Karpas-422 (cell line): Measurements from ENCODE around the gene TAS2R7. TPM values are rescaled to one million over a fixed set of nuclear protein-coding genes. Genes with fewer than 3 reads are reported as not detected.

ENCODE experiments used
- DNase-seq: peaks from one replicate; pipeline ENCODE4 v3.0.0-alpha.2; 2015
- H2AFZ ChIP-seq: fragments of 200-600 bp; sonication (generic); 2 replicates; pipeline ENCODE4 v1.6.1; 2014; ENCODE audit warnings: antibody characterized with exemption, low read length, mixed read lengths
- H3K27ac ChIP-seq: fragments of 200-600 bp; sonication (generic); 2 replicates; pipeline ENCODE4 v1.5.1; 2014; ENCODE audit warnings: mild to moderate bottlenecking, low read length, moderate library complexity
- H3K27me3 ChIP-seq: fragments of 200-600 bp; sonication (generic); 2 replicates; pipeline ENCODE4 v1.6.1; 2014; ENCODE audit warnings: low read length, mixed read lengths
- H3K36me3 ChIP-seq: fragments of 200-600 bp; sonication (generic); 2 replicates; pipeline ENCODE4 v1.6.1; 2014; ENCODE audit warnings: low read length, mixed read lengths; ENCODE audit not compliant: insufficient read depth
- H3K4me1 ChIP-seq: fragments of 200-600 bp; sonication (generic); 2 replicates; pipeline ENCODE4 v1.6.1; 2014; ENCODE audit warnings: mild to moderate bottlenecking, low read length, mixed read lengths
- H3K4me2 ChIP-seq: fragments of 200-600 bp; sonication (generic); 2 replicates; pipeline ENCODE4 v1.6.1; 2014; ENCODE audit warnings: low read length, low read depth, mild to moderate bottlenecking; ENCODE audit not compliant: poor library complexity, severe bottlenecking
- H3K4me3 ChIP-seq: fragments of 200-600 bp; sonication (generic); 2 replicates; pipeline ENCODE4 v1.5.1; 2014; ENCODE audit warnings: mild to moderate bottlenecking, antibody characterized with exemption, low read length, mixed read lengths
- H3K79me2 ChIP-seq: fragments of 200-600 bp; sonication (generic); 2 replicates; pipeline ENCODE4 v1.6.1; 2014; ENCODE audit warnings: mild to moderate bottlenecking, low read length, mixed read lengths
- H3K9ac ChIP-seq: fragments of 200-600 bp; sonication (generic); 2 replicates; pipeline ENCODE4 v1.6.0; 2014; ENCODE audit warnings: low read length
- H3K9me2 ChIP-seq: fragments of 200-600 bp; sonication (generic), shearing (Covaris generic); replicated peaks from 2 replicates; pipeline ENCODE4 v1.6.0; 2014; ENCODE audit warnings: mild to moderate bottlenecking, low read length, moderate library complexity; ENCODE audit not compliant: insufficient read depth
- H3K9me3 ChIP-seq: fragments of 300-700, 200-600 bp; sonication (generic); 2 replicates; pipeline ENCODE4 v1.6.1; 2014; ENCODE audit warnings: low read length, mixed read lengths
- H4K20me1 ChIP-seq: fragments of 200-600 bp; sonication (generic); 2 replicates; pipeline ENCODE4 v1.6.1; 2014; ENCODE audit warnings: mild to moderate bottlenecking, antibody characterized with exemption, low read length, low read depth; ENCODE audit not compliant: insufficient read depth
- total RNA-seq: library from RNA; depleted of rRNA; stranded (reverse); fragments of >200 nt; shearing (Covaris generic); gene quantifications from 2 replicates; pipeline ENCODE4 v1.2.3, GENCODE V29; 2014; ENCODE audit warnings: low replicate concordance; rRNA removed

The TAS2R7 gene
- total RNA-seq = 0.47 TPM in 1 of 2 replicates, not detected in the other

- H4K20me1 ChIP-seq = no peaks in the 10 kb centered on the region
- no peak within 1 kb of the TSS for H3K4me3 ChIP-seq
- H3K9ac ChIP-seq = no peak within 1 kb of the TSS
- no peaks in the 10 kb centered on the region for H3K4me1 ChIP-seq
- H3K79me2 ChIP-seq = no peaks in the 10 kb centered on the region
- no peak within 1 kb of the TSS for H2AFZ ChIP-seq
- no peak within 1 kb of the TSS for H3K27ac ChIP-seq
- H3K36me3 ChIP-seq = no peaks in the 10 kb centered on the region
- H3K9me2 ChIP-seq = no peaks in the 10 kb centered on the region
- DNase-seq = no peak
- no peaks in the 10 kb centered on the region for H3K27me3 ChIP-seq
- H3K9me3 ChIP-seq = no peaks in the 10 kb centered on the region
- no peak within 1 kb of the TSS for H3K4me2 ChIP-seq
These were observed at the start of gene TAS2R7 for GRCh38 chr12:10802587-10802986. TSS of gene TAS2R7 (minus strand) at chr12:10802627. CDS start at chr12:10802570, 57 bp downstream.

GRCh38 chr12:10851243-10851858, 48.9 kb upstream of the TAS2R7 start:
- 0 out of 2 replicates have a peak, but pooled peaks cover 3% of the 10 kb centered on the region for H3K79me2 ChIP-seq
- H3K9me3 ChIP-seq = peaks cover 3% of the 10 kb centered on the region; the same call in 1 of the 2 replicates
- no peak for DNase-seq
- no peak overlapping the region for H3K9ac ChIP-seq
- H3K4me2 ChIP-seq = no peak overlapping the region
- H3K4me1 ChIP-seq = peaks cover 13% of the 10 kb centered on the region
- no peak overlapping the region for H3K27ac ChIP-seq
- no peaks in the 10 kb centered on the region for H3K9me2 ChIP-seq
- no peak overlapping the region for H2AFZ ChIP-seq
- no peaks in the 10 kb centered on the region for H3K36me3 ChIP-seq
- no peaks in the 10 kb centered on the region for H3K27me3 ChIP-seq
- H4K20me1 ChIP-seq = no peaks in the 10 kb centered on the region
- H3K4me3 ChIP-seq = no peak overlapping the region

GRCh38 chr12:10849425-10849878, 47.0 kb upstream of the TAS2R7 start, which contains the start of gene PRR4:
TSS of gene PRR4 (minus strand) at chr12:10849475. CDS start at chr12:10849437, 38 bp downstream.
- H3K4me2 ChIP-seq = no peak within 1 kb of the TSS
- H2AFZ ChIP-seq = no peak within 1 kb of the TSS
- no peak for DNase-seq
- H3K27me3 ChIP-seq = no peaks in the 10 kb centered on the region
- no peak within 1 kb of the TSS for H3K4me3 ChIP-seq
- peaks cover 9% of the 10 kb centered on the region for H3K4me1 ChIP-seq
- no peaks in the 10 kb centered on the region for H3K9me2 ChIP-seq
- no peaks in the 10 kb centered on the region for H3K36me3 ChIP-seq
- H3K79me2 ChIP-seq = 0 out of 2 replicates have a peak, but pooled peaks cover under 1% of the 10 kb centered on the region
- H3K27ac ChIP-seq = no peak within 1 kb of the TSS
- H4K20me1 ChIP-seq = no peaks in the 10 kb centered on the region
- no peaks in the 10 kb centered on the region for H3K9me3 ChIP-seq
- H3K9ac ChIP-seq = no peak within 1 kb of the TSS

- H3K79me2 ChIP-seq = no peaks in the 10 kb centered on the region
- no peak overlapping the region for H3K4me2 ChIP-seq
- no peaks in the 10 kb centered on the region for H3K9me2 ChIP-seq
- H3K36me3 ChIP-seq = no peaks in the 10 kb centered on the region
- no peaks in the 10 kb centered on the region for H3K4me1 ChIP-seq
- no peaks in the 10 kb centered on the region for H3K9me3 ChIP-seq
- H4K20me1 ChIP-seq = no peaks in the 10 kb centered on the region
- no peak for DNase-seq
- H3K27ac ChIP-seq = no peak overlapping the region
- H3K9ac ChIP-seq = no peak overlapping the region
- H3K4me3 ChIP-seq = no peak overlapping the region
- H2AFZ ChIP-seq = no peak overlapping the region
- no peaks in the 10 kb centered on the region for H3K27me3 ChIP-seq
These were observed 45.3 kb upstream of the TAS2R7 start for GRCh38 chr12:10847744-10848143.

GRCh38 chr12:10842862-10843261, 40.4 kb upstream of the TAS2R7 start:
- H3K4me2 ChIP-seq = no peak overlapping the region
- no peaks in the 10 kb centered on the region for H3K27me3 ChIP-seq
- H3K27ac ChIP-seq = no peak overlapping the region
- H3K9me3 ChIP-seq = no peaks in the 10 kb centered on the region
- H3K9ac ChIP-seq = no peak overlapping the region
- no peaks in the 10 kb centered on the region for H3K4me1 ChIP-seq
- H3K36me3 ChIP-seq = no peaks in the 10 kb centered on the region
- H3K4me3 ChIP-seq = no peak overlapping the region
- no peaks in the 10 kb centered on the region for H3K79me2 ChIP-seq
- no peak overlapping the region for H2AFZ ChIP-seq
- H4K20me1 ChIP-seq = no peaks in the 10 kb centered on the region
- H3K9me2 ChIP-seq = no peaks in the 10 kb centered on the region
- DNase-seq = no peak

GRCh38 chr12:10838461-10838860, 36.0 kb upstream of the TAS2R7 start:
- no peaks in the 10 kb centered on the region for H3K4me1 ChIP-seq
- H4K20me1 ChIP-seq = no peaks in the 10 kb centered on the region
- H3K9me2 ChIP-seq = no peaks in the 10 kb centered on the region
- no peaks in the 10 kb centered on the region for H3K27me3 ChIP-seq
- no peak for DNase-seq
- no peaks in the 10 kb centered on the region for H3K9me3 ChIP-seq
- H3K36me3 ChIP-seq = no peaks in the 10 kb centered on the region
- H3K4me3 ChIP-seq = no peak overlapping the region
- no peak overlapping the region for H3K9ac ChIP-seq
- H2AFZ ChIP-seq = no peak overlapping the region
- H3K4me2 ChIP-seq = no peak overlapping the region
- H3K27ac ChIP-seq = no peak overlapping the region
- H3K79me2 ChIP-seq = no peaks in the 10 kb centered on the region

GRCh38 chr12:10829994-10830393, 27.6 kb upstream of the TAS2R7 start:
- Histone ChIP-seq H3K9me3 (no peaks in the 10 kb centered on the region), H3K9me2 (no peaks in the 10 kb centered on the region), H3K27ac (no peak overlapping the region), H3K27me3 (no peaks in the 10 kb centered on the region), H3K4me3 (no peak overlapping the region), H3K4me2 (no peak overlapping the region), H3K36me3 (no peaks in the 10 kb centered on the region), H3K4me1 (no peaks in the 10 kb centered on the region), H3K79me2 (no peaks in the 10 kb centered on the region), H2AFZ (no peak overlapping the region), H4K20me1 (no peaks in the 10 kb centered on the region), H3K9ac (no peak overlapping the region)
- DNase-seq = no peak

- H3K27me3 ChIP-seq = no peaks in the 10 kb centered on the region
- H4K20me1 ChIP-seq = no peaks in the 10 kb centered on the region
- H3K9me3 ChIP-seq = no peaks in the 10 kb centered on the region
- H3K4me1 ChIP-seq = no peaks in the 10 kb centered on the region
- H3K9me2 ChIP-seq = no peaks in the 10 kb centered on the region
- H3K9ac ChIP-seq = no peak within 1 kb of the TSS
- no peak within 1 kb of the TSS for H2AFZ ChIP-seq
- DNase-seq = no peak
- no peaks in the 10 kb centered on the region for H3K79me2 ChIP-seq
- H3K4me2 ChIP-seq = no peak within 1 kb of the TSS
- H3K4me3 ChIP-seq = no peak within 1 kb of the TSS
- no peaks in the 10 kb centered on the region for H3K36me3 ChIP-seq
- no peak within 1 kb of the TSS for H3K27ac ChIP-seq
These were observed 23.8 kb upstream of the TAS2R7 start, which contains the start of gene TAS2R10 for GRCh38 chr12:10826258-10826657. TSS of gene TAS2R10 (minus strand) at chr12:10826358. CDS start at chr12:10826269, 89 bp downstream.
